Uterus (tissue), 2 donors: ENCODE data around the gene PRPS1.
"Not testable (repeated sequence)": the region's sequence is repeated elsewhere in the genome, so short reads cannot be mapped to it uniquely, and the experiment has no call there.

ENCODE experiments used
- POLR2A ChIP-seq, 2 donors: fragments of 450-650 bp; IDR thresholded peaks; one replicate each; pipeline ENCODE4 v1.6.1; 2016; ENCODE audit warnings: antibody characterized with exemption in 2 of 2, mild to moderate bottlenecking in 1 of 2, moderate library complexity in 1 of 2
- TF ChIP-seq, protein P1 (sequence below), 4 experiments: fragments of 200-600 bp in 2 of 4; fragments of 450-650 bp in 2 of 4; sonication (generic) in 2 of 4; IDR thresholded peaks; one replicate each; pipeline ENCODE4 v1.5.1; 2016 to 2019; ENCODE audit warnings: antibody characterized with exemption in 4 of 4, mild to moderate bottlenecking in 2 of 4, moderate library complexity in 1 of 4

DNA sequence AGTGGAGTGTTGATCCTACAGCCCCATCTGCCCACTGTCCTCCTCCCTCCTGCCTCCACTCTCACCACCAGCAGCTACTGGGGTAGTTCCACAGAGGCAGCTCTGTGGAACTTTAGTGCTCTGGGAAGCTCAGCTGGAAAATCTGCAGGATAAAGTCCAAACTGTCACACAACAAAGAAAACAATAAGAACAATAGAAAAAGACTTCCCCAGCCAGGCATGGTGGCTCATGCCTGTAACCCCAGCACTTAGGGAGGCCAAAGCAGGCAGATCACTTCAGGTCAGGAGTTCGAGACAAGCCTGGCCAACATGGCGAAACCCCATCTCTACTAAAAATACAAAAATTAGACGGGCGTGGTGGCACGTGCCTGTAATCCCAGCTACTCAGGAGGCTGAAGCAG, 40.4 kb downstream of the PRPS1 start:
- TF ChIP-seq, protein P1, sequence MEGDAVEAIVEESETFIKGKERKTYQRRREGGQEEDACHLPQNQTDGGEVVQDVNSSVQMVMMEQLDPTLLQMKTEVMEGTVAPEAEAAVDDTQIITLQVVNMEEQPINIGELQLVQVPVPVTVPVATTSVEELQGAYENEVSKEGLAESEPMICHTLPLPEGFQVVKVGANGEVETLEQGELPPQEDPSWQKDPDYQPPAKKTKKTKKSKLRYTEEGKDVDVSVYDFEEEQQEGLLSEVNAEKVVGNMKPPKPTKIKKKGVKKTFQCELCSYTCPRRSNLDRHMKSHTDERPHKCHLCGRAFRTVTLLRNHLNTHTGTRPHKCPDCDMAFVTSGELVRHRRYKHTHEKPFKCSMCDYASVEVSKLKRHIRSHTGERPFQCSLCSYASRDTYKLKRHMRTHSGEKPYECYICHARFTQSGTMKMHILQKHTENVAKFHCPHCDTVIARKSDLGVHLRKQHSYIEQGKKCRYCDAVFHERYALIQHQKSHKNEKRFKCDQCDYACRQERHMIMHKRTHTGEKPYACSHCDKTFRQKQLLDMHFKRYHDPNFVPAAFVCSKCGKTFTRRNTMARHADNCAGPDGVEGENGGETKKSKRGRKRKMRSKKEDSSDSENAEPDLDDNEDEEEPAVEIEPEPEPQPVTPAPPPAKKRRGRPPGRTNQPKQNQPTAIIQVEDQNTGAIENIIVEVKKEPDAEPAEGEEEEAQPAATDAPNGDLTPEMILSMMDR (IDR thresholded peaks at IDR 0.05): not testable (repeated sequence)
- TF ChIP-seq POLR2A (IDR thresholded peaks at IDR 0.05): not testable (repeated sequence)
